GM21447 (cell line): ENCODE data around the gene OSM.

Source experiments
- ATAC-seq: cut with Tn5 transposase; IDR thresholded peaks from one replicate; pipeline ENCODE4 v1.9.1; 2021; ENCODE audit not compliant: unreplicated experiment

Gene OSM

GRCh38 chr22:30297991-30298701, 31.5 kb upstream of the OSM start:
- ATAC-seq = no peak

DNA sequence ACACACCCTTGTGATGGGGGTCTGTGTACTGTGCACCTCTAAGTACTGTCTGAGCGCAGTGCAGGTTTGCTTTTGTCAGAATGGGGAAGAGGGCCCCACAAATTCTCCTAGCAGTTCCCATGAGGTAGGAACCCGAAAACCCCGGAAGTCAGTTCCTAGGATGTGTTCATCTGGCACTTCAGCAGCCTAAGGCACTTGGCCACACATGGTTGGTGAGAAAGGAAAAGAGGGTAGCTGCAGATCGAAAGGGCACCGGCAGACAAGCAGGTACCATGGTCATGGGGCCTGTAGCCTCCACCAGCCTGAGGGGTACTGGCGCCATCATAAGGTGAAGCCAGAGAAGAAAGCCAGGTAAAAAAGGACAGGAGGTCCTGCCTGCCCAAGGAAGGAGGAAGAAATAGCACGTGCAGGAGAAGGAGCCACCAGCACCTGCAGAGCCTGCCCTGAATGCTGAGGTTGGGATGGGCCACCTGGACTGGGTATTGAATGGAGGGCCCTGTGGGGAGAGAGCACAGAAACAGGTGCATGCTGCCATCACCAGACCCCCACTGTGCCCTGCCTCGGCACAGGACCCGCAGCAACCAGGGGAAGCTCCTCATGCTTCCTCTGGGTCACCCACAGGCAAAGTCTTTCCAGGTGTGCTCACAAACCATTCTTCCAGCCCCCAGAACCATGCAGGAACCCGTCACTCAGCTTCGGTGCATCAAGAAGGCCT, 30.8 kb upstream of the OSM start:
- no peak for ATAC-seq

- no peak for ATAC-seq
Observed at GRCh38 chr22:30296833-30297232, 30.2 kb upstream of the OSM start.

- no peak for ATAC-seq
Observed at GRCh38 chr22:30296324-30296723, 29.7 kb upstream of the OSM start.

GRCh38 chr22:30295576-30295975, 28.9 kb upstream of the OSM start:
- no peak for ATAC-seq

DNA sequence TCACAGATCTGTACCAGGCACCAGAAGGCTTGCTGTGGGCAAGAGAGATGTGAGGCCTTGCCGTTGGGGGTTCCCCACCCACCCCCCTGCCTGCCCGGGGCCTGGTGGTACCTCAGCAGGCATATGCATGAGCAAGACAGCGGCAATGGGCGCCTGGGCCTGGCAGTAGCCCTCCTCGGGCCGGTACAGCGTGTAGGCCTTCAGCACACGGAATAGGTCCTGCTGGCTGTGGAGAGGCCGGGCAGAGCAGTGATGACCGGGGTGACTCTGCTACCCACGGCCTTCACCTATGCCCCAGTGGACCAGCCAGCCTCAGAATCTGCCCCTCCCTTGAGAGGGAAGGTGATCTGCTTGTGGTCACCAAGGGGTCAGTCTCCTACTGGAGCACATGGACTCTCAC, 28.2 kb upstream of the OSM start:
- ATAC-seq = no peak

DNA sequence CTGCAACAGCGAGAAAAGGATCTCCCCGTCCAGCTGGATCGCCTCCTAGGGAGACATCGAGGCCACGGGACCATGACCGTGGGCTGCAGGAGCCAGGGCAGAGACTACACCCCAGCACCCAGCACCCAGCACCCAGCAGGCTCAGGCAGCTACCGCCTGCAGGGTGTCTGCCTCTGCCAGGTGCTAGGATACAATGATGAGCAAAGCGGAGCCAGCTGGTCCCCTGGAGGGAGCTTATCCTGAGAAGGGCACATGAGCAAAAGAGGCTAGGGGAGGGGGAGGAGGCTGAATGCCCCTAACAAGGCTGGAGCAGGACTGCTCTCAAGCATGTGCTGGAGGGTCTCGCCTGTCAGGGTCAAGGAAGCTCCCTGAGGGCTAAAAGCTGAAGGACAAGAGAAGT, 27.4 kb upstream of the OSM start:
- ATAC-seq = no peak

- ATAC-seq = no peak
Observed at GRCh38 chr22:30293026-30293425, 26.4 kb upstream of the OSM start.

GRCh38 chr22:30292069-30292970, 25.7 kb upstream of the OSM start:
- ATAC-seq = no peak

GRCh38 chr22:30291058-30291892, 24.6 kb upstream of the OSM start:
- no peak for ATAC-seq

DNA sequence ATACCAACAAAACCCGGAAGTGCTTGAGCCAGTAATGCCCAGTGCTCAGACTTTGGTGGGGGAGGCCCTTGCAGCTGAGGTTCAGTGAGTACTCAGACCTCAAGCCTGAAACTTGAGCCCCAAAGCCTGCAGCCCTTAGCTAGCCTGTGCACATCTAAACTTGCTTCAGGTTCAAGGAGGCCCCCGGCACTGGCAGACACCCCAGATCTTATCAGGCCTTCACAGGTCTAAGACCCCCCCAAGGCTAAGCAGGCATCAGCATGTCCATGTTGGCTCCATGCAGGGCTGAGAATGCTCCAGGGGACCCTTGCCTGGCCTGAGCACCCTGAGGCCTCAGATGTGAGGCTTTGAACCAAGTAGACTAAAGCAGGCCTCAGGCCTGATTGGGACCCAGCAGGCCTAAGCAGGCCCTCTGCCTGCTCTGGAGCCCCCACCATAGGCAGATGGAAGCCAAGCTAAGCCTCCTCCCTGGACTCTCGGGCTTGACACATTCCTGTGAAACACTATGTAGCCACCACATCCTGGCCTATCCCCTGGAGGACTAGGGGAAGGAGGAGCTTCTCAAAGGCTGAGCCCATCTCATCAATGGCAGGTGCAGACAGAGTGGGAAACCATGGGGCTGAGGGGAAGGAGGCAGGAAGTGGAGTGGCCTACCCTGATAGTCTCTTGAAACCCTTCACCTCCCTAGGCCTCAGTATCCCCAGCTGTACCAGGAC, 23.8 kb upstream of the OSM start:
- no peak for ATAC-seq

DNA sequence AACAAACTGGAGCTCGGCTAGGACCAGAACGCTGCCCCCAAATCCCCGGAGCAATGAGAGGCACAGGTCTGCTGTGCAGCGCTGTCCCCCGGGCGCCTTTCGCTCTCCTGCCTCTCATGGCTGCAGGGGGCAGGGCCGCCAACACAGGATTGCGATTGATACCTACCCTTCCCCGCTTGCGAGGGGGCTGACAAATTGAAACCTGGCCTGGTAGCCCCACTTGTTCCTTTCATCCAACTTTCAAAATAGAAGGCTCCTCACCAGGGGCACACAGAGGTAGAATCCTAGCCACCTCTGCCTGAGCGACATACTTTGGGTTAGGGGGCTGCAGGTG, 23.3 kb upstream of the OSM start:
- peak; percentile 13 for ATAC-seq

- peak; percentile 66 for ATAC-seq
Observed at GRCh38 chr22:30289141-30289979, 22.7 kb upstream of the OSM start, which contains the start of gene CASTOR1. Gene CASTOR1 (minus strand): TSS chr22:30289505. CDS start chr22:30289497, 8 bp downstream.

DNA sequence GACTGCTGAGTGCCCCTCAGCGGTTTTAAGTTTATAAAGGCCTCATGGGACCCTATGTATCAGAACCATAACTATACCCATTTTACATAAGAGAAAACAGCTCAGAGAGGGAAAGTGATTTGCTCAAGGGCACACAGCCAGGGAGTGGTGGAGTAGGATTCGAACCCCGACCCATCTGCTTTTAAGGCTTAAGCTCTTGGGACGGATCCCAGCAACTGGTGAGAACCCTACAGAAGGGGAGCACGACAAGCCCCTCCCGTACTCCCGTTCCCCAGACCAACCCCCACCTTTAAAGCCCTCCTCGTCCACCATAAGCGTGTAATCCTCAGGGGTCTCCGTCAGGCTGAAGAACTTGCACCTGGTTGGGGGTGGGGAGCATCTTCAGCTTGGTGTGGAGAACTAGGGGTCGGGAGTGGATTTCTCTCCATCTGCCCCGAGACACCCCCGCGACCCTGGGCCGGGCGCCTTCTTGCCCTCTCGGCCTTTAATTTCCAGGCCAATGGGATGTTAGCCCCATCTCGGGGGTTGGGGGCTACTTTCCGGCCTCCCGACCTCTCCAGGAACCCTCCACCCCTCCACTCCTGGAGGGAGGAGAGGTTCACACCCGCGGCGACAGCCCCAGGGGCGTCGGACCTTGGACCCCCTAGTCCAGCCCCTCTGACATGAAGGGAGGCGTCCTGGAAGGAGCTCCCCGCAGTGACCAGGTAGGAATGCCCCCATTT, 21.9 kb upstream of the OSM start:
- ATAC-seq = no peak

DNA sequence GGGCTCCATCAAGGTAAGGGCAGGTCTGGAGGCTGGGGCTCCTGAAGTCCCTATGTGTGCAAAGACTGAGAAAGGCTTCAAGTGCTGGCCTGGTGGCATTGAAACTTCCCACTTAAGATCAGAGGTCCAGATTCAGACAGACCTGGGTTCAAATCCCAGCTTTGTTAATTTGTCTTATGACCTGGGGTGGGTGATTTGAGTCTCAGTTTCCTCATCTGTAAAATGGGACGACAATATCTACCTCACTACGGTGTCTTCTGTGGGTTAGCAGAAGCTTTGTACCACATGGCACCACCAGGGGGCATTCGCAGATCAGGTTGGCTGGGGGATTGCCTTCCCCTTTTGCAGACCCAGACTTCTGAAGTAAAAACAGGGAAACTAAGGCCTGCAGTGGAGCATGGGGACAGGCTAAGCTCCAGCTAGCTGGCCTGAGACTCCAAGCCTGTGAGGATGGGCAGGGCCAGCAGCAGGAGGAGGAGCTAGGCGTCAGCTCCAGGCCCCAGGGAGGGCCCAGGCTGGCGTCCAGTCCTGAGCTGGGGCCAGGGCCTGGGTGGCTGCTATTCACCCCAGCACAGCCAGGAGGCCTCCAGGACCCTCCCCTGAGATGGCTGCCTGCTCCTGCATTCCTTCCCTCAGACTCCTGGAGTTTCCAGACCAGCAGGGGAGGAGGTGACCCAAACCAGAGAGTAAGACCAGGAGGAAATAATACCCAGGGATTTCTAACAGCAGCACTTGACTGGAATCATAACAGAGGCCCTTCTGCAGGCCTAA, 21.2 kb upstream of the OSM start:
- ATAC-seq = no peak

DNA sequence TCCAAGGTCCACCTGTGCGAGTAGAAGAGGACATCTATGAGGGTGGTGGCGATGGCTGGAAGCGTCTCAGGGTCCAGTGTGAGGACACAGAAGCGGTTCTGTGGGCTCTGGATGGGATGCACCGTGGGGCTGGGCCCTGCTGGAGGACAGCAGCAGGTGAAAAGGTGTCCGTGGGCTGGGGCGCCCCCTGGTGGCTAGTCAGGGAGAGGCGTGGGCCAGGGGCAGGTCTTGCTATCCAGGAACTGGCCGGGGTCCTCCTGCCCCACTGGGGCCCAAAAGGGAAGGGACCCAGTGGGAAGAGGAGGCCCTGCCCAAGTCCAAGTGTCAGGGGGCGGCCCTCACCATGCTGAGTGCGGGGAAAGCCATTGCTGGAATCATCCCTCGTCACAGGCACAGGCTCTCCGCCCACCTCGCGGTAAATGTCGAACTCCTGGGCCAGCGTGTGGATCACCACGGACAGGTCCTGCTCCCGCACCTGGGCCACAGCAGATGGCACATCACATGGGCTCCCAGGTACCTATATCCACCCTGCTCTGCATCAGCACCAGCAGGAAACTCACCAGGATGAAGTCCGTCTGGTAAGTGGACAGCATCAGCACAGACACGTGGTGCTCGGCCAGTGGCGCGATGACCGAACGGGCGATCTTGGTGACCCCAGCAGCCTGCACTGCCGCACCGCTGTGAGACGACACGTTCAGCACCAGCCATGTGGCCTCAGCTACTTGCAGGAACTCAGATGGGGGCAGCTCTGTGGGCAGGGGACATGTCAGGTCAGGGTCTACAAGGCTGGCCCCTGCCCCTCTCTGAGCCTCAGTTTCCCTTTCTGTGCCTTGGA, 20.4 kb upstream of the OSM start:
- no peak for ATAC-seq

DNA sequence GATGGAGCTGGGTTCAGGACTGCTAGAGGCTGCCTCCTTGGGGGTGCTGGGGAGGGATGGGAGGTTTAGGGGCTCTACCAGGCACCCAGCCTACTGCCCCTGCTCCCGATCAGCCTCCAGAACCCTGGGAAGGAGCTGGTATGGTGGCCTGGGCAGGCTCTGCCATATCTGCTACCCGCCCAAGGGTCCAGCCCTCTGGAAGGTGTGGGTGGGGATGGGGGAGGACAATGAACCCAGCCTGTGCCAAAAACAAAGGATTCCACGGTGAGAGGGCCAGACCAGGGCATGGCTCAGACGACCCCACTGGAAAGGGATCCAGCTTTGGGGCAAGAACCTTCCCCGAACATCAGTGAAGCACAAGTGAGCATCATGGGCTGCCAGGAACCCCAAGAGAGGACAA, 19.7 kb upstream of the OSM start:
- no peak for ATAC-seq
